BE2C (cell line): ENCODE data around the gene LY86.

ENCODE experiments used
- DNase-seq: peaks from one replicate; pipeline ENCODE4 v3.0.0-alpha.2; 2020
- H3K27me3 ChIP-seq: fragments of 250-450 bp; sonication (Bioruptor Pico); 2 replicates; pipeline ENCODE4 v1.5.1; 2020; ENCODE audit warnings: mild to moderate bottlenecking
- H3K36me3 ChIP-seq: fragments of 250-450 bp; sonication (Bioruptor Pico); 2 replicates; pipeline ENCODE4 v1.5.1; 2020; ENCODE audit warnings: mild to moderate bottlenecking
- H3K4me1 ChIP-seq: fragments of 250-450 bp; sonication (Bioruptor Pico); 2 replicates; pipeline ENCODE4 v1.5.1; 2020
- H3K4me3 ChIP-seq: 2 replicates; pipeline ENCODE4 v1.5.1; 2011; ENCODE audit warnings: low read depth, low read length
- H3K9me3 ChIP-seq: fragments of 250-450 bp; sonication (Bioruptor Pico); 2 replicates; pipeline ENCODE4 v1.5.1; 2020
- TF ChIP-seq, protein P1 (sequence below): IDR thresholded peaks from 2 replicates; pipeline ENCODE4 v1.5.1; 2012; ENCODE audit warnings: mild to moderate bottlenecking, low read depth, low read length

Gene LY86

DNA sequence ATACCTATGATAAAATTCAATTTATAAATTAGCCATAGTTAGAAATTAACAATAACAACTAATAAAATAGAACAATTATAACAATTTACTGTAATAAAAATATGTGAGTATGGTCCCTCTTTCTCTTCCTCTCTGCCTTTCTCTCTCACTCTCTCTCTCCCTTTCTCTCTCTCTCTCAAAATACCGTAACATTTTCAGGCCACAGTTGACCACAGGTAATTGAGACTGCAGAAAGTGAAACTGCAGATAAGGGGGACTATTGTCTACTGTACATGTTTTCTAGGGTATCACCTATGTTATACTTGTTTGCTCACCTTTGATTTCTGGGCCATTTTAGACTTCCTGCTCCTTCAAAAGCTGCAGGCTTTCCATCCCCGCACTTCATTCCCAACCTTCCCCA is 46.8 kb downstream of the LY86 start:
- peaks cover 15% of the 10 kb centered on the region for H3K4me1 ChIP-seq
- no peaks in the 10 kb centered on the region for H3K36me3 ChIP-seq
- H3K27me3 ChIP-seq = no peaks in the 10 kb centered on the region
- no peak overlapping the region for H3K4me3 ChIP-seq
- TF ChIP-seq, protein P1, sequence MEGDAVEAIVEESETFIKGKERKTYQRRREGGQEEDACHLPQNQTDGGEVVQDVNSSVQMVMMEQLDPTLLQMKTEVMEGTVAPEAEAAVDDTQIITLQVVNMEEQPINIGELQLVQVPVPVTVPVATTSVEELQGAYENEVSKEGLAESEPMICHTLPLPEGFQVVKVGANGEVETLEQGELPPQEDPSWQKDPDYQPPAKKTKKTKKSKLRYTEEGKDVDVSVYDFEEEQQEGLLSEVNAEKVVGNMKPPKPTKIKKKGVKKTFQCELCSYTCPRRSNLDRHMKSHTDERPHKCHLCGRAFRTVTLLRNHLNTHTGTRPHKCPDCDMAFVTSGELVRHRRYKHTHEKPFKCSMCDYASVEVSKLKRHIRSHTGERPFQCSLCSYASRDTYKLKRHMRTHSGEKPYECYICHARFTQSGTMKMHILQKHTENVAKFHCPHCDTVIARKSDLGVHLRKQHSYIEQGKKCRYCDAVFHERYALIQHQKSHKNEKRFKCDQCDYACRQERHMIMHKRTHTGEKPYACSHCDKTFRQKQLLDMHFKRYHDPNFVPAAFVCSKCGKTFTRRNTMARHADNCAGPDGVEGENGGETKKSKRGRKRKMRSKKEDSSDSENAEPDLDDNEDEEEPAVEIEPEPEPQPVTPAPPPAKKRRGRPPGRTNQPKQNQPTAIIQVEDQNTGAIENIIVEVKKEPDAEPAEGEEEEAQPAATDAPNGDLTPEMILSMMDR = no peak
- no peak for DNase-seq
- no peaks in the 10 kb centered on the region for H3K9me3 ChIP-seq

DNA sequence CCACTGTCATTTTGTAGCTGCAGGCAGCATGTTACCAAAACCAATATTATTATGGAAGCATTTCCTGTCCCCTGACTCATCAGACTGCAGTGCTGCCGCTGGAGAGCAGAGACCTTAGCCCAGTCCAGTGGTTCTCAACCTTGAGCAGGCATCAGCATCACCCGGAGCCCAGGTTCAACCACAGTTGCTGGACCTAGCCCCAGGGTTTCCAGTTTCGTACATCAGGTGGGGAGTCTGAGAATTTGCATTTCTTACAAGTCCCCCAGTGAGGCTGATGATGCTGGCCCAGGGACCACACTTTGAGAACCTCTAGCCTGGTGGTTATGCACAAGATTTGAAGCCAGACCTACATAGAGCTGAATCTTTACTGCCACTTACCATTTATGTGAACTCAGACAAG is 47.3 kb downstream of the LY86 start:
- no peaks in the 10 kb centered on the region for H3K9me3 ChIP-seq
- no peak overlapping the region for H3K4me3 ChIP-seq
- DNase-seq = no peak
- TF ChIP-seq, protein P1 = no peak
- H3K4me1 ChIP-seq = peaks cover 10% of the 10 kb centered on the region; the same call in 1 of the 2 replicates
- no peaks in the 10 kb centered on the region for H3K36me3 ChIP-seq
- no peaks in the 10 kb centered on the region for H3K27me3 ChIP-seq

DNA sequence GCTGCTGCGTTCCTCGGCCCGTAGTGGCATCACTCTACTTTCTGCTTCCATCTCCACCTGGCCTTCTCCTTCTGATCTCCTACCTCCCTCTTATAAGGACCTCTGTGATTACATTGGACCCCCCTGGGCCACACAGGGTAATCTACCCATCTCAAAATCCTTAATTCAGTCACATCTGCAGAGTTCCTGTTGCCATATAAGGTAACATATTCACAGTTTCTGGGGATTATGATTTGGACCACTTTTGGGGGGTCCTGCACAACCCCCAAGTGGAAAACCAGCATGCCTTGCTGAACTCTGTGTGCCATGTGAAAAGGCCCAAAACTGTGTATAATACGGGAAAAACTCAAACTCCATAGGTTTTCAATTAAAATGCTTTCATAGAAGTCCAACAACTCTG is 51.1 kb downstream of the LY86 start:
- Histone ChIP-seq H3K27me3 (no peaks in the 10 kb centered on the region), H3K9me3 (no peaks in the 10 kb centered on the region; the same call in 1 of the 2 replicates), H3K4me1 (no peaks in the 10 kb centered on the region), H3K36me3 (no peaks in the 10 kb centered on the region), H3K4me3 (no peak overlapping the region)
- TF ChIP-seq, protein P1 = no peak
- DNase-seq = no peak

DNA sequence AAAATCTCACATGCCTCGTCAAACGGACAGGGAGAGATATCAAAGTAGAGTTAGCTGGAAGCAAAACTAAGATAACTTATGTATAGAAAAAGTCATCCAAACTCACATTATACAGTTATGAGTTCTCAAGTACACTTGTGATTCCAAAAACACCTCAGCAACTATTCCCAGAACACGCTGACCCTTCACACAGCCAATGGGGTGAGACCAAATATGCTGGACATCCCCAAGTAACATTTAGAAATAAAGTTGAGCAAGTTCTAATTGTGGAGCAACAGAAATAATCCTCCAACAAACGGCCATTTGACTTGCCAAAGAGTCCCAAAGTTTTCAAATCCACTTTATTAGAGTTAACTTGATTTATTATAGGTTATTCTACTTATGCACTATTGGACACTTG is 52.4 kb downstream of the LY86 start:
- TF ChIP-seq, protein P1 = no peak
- Histone ChIP-seq H3K4me3 (no peak overlapping the region), H3K9me3 (no peaks in the 10 kb centered on the region; the same call in 1 of the 2 replicates), H3K36me3 (no peaks in the 10 kb centered on the region), H3K27me3 (no peaks in the 10 kb centered on the region), H3K4me1 (no peaks in the 10 kb centered on the region)
- no peak for DNase-seq

DNA sequence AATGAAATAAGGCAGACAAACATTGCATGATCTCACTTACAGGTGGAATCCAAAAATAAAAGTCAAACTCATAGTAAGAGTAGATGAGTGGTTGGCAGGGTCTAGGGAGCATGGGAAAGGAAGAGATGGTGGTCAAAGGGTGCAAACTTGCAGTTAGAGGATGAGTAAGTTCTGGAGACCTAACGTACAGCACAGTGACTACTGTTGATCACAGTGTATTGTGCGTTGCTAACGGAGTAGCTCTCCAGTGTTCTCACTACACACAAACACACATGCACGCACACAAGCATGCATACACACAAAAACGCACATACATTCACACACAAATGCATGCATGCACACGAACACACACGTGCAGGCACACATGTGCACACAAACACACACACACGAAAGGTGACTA is 54.9 kb downstream of the LY86 start:
- no peak for DNase-seq
- no peaks in the 10 kb centered on the region; the same call in 1 of the 2 replicates for H3K9me3 ChIP-seq
- H3K4me1 ChIP-seq = no peaks in the 10 kb centered on the region
- no peaks in the 10 kb centered on the region for H3K36me3 ChIP-seq
- TF ChIP-seq, protein P1 = no peak
- no peaks in the 10 kb centered on the region for H3K27me3 ChIP-seq
- no peak overlapping the region for H3K4me3 ChIP-seq

DNA sequence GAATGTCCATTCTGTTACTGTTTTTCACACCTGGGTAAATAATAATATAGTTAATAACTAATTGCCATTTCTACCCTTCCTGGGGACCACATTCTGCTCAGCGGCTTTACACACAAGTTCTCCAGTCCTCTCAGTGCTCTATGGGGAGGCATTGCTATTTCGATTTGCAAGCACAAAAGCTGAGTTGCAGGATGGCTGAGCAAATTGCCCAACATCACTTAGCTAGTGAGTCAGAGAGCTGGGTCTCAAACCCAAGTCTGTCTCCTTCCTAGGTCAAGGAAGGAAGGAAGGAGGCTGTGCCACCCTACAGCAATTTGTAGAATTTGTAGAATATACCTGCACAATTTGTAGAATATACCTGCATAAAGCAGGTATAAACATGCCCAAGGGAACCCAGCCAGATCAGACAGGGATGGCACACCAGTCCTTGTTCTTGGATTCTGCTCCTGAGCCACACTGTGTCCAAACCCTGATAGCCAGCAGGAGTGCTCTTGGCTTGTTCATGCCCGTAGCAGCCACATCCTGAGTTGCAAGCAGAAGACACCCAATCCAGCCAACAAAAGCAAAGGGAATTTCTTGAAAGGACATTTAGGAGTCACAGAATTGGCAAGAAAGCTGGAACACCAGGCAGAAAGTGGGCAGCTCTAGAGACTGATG is 56.9 kb downstream of the LY86 start:
- TF ChIP-seq, protein P1 = no peak
- Histone ChIP-seq H3K27me3 (no peaks in the 10 kb centered on the region), H3K36me3 (no peaks in the 10 kb centered on the region), H3K4me1 (no peaks in the 10 kb centered on the region), H3K9me3 (no peaks in the 10 kb centered on the region; the same call in 1 of the 2 replicates), H3K4me3 (no peak overlapping the region)
- no peak for DNase-seq
